HG03060 (cell line): ENCODE results near the gene WLS.
"Not testable (repeated sequence)": the region's sequence is repeated elsewhere in the genome, so short reads cannot be mapped to it uniquely, and the experiment has no call there.

Experiments used
- ATAC-seq: cut with Tn5 transposase; IDR thresholded peaks from one replicate; pipeline ENCODE4 v1.9.1; 2021; ENCODE audit warnings: low read depth, moderate number of reproducible peaks; ENCODE audit not compliant: unreplicated experiment

The WLS gene

GRCh38 chr1:68171795-68172194, 60.5 kb downstream of the WLS start:
- not testable (repeated sequence) for ATAC-seq

- ATAC-seq: no peak
Observed at GRCh38 chr1:68168545-68169171, 63.7 kb downstream of the WLS start.

- ATAC-seq: no peak
Observed at GRCh38 chr1:68167211-68167610, 65.1 kb downstream of the WLS start.

- no peak for ATAC-seq
Observed at GRCh38 chr1:68166348-68166747, 66.0 kb downstream of the WLS start.

GRCh38 chr1:68165665-68166064, 66.7 kb downstream of the WLS start:
- ATAC-seq: no peak

GRCh38 chr1:68164918-68165317, 67.4 kb downstream of the WLS start:
- no peak for ATAC-seq

- ATAC-seq: no peak
Observed at GRCh38 chr1:68163220-68163619, 69.1 kb downstream of the WLS start.

GRCh38 chr1:68162761-68163160, 69.6 kb downstream of the WLS start:
- ATAC-seq: no peak

GRCh38 chr1:68161672-68162071, 70.7 kb downstream of the WLS start:
- not testable (repeated sequence) for ATAC-seq

GRCh38 chr1:68160935-68161334, 71.4 kb downstream of the WLS start:
- peak; percentile 81 for ATAC-seq

- ATAC-seq: no peak
Observed at GRCh38 chr1:68160021-68160420, 72.3 kb downstream of the WLS start.

GRCh38 chr1:68158837-68159236, 73.5 kb downstream of the WLS start:
- ATAC-seq: no peak

- no peak for ATAC-seq
Observed at GRCh38 chr1:68157416-68157815, 74.9 kb downstream of the WLS start.

GRCh38 chr1:68151690-68152089, 80.6 kb downstream of the WLS start:
- ATAC-seq: no peak

- no peak for ATAC-seq
Observed at GRCh38 chr1:68149907-68150306, 82.4 kb downstream of the WLS start.

GRCh38 chr1:68149110-68149798, 83.1 kb downstream of the WLS start:
- ATAC-seq: no peak

GRCh38 chr1:68148631-68149030, 83.7 kb downstream of the WLS start:
- no peak for ATAC-seq

- no peak for ATAC-seq
Observed at GRCh38 chr1:68147534-68148171, 84.7 kb downstream of the WLS start.

GRCh38 chr1:68145418-68146126, 86.8 kb downstream of the WLS start:
- no peak for ATAC-seq

- no peak for ATAC-seq
Observed at GRCh38 chr1:68144856-68145255, 87.5 kb downstream of the WLS start.

GRCh38 chr1:68143633-68144032, 88.7 kb downstream of the WLS start:
- no peak for ATAC-seq
